BE2C (cell line): ENCODE measurements around the gene PCNT. TPM values are rescaled to one million over a fixed set of nuclear protein-coding genes. Genes with fewer than 3 reads are reported as not detected.

Experiments
- DNase-seq: peaks from one replicate; pipeline ENCODE4 v3.0.0-alpha.2; 2020
- H3K27me3 ChIP-seq: fragments of 250-450 bp; sonication (Bioruptor Pico); 2 replicates; pipeline ENCODE4 v1.5.1; 2020; ENCODE audit warnings: mild to moderate bottlenecking
- H3K36me3 ChIP-seq: fragments of 250-450 bp; sonication (Bioruptor Pico); 2 replicates; pipeline ENCODE4 v1.5.1; 2020; ENCODE audit warnings: mild to moderate bottlenecking
- H3K4me1 ChIP-seq: fragments of 250-450 bp; sonication (Bioruptor Pico); 2 replicates; pipeline ENCODE4 v1.5.1; 2020
- H3K4me3 ChIP-seq: 2 replicates; pipeline ENCODE4 v1.5.1; 2011; ENCODE audit warnings: low read depth, low read length
- H3K9me3 ChIP-seq: fragments of 250-450 bp; sonication (Bioruptor Pico); 2 replicates; pipeline ENCODE4 v1.5.1; 2020
- polyA plus RNA-seq: library from polyadenylated mRNA; unstranded; fragments of >200 nt; gene quantifications from one replicate; pipeline ENCODE4 v1.2.1, GENCODE V29; 2012; ENCODE audit warnings: low read depth, missing spikeins; ENCODE audit not compliant: insufficient read length, insufficient read depth
- TF ChIP-seq, protein P1 (sequence below): IDR thresholded peaks from 2 replicates; pipeline ENCODE4 v1.5.1; 2012; ENCODE audit warnings: mild to moderate bottlenecking, low read depth, low read length

PCNT gene
- 32.9 TPM for polyA plus RNA-seq

- Histone ChIP-seq H3K4me3 (peak within 1 kb of the TSS; percentile 99), H3K9me3 (no peaks in the 10 kb centered on the region), H3K27me3 (no peaks in the 10 kb centered on the region), H3K36me3 (peaks cover 9% of the 10 kb centered on the region), H3K4me1 (no peaks in the 10 kb centered on the region)
- TF ChIP-seq, protein P1, sequence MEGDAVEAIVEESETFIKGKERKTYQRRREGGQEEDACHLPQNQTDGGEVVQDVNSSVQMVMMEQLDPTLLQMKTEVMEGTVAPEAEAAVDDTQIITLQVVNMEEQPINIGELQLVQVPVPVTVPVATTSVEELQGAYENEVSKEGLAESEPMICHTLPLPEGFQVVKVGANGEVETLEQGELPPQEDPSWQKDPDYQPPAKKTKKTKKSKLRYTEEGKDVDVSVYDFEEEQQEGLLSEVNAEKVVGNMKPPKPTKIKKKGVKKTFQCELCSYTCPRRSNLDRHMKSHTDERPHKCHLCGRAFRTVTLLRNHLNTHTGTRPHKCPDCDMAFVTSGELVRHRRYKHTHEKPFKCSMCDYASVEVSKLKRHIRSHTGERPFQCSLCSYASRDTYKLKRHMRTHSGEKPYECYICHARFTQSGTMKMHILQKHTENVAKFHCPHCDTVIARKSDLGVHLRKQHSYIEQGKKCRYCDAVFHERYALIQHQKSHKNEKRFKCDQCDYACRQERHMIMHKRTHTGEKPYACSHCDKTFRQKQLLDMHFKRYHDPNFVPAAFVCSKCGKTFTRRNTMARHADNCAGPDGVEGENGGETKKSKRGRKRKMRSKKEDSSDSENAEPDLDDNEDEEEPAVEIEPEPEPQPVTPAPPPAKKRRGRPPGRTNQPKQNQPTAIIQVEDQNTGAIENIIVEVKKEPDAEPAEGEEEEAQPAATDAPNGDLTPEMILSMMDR: no peak
- peak; percentile 99 for DNase-seq
Measured at GRCh38 chr21:46323710-46324389, at the start of gene PCNT, which contains the start of gene C21orf58. Gene PCNT (plus strand): TSS chr21:46324156. CDS start chr21:46324229, 73 bp downstream. Gene C21orf58 (minus strand): TSS chr21:46323870. CDS start chr21:46322738, 1,132 bp downstream.

DNA sequence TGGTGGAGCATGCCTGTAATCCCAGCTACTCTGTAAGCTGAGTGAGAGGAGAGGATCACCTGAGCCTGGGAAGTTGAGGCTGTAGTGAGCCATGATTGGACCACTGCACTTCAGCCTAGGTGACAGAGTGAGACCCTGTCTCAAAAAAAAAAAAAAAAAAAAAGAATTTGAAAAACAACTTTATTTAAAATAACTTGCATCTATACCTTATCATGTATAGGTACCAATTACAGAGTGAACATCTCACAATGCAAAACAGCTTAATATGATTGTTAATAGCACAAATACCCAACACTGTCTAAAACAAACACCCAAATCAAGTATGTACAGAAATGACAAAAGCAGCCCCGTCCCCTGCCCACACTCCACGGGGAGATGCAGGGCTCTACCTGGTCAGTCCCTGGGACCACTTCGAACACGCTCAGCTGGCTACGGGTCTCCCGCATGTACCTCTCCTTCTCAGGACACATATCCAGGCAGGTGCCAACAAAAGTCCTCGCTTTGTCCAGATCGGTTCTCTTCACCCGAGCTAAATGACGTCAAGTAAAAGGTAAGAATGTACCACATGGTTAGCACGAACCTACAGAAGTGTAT lies 49.1 kb upstream of the PCNT start:
- no peaks in the 10 kb centered on the region for H3K27me3 ChIP-seq
- H3K36me3 ChIP-seq: peaks cover 88% of the 10 kb centered on the region
- no peaks in the 10 kb centered on the region for H3K4me1 ChIP-seq
- no peak for DNase-seq
- H3K9me3 ChIP-seq: no peaks in the 10 kb centered on the region
- no peak overlapping the region for H3K4me3 ChIP-seq
- TF ChIP-seq, protein P1: no peak

- no peaks in the 10 kb centered on the region for H3K27me3 ChIP-seq
- TF ChIP-seq, protein P1: no peak
- peaks cover 8% of the 10 kb centered on the region for H3K4me1 ChIP-seq
- no peak for DNase-seq
- peak overlapping the region; percentile 83; the same call in 1 of the 2 replicates for H3K4me3 ChIP-seq
- H3K36me3 ChIP-seq: peaks cover 46% of the 10 kb centered on the region
- no peaks in the 10 kb centered on the region for H3K9me3 ChIP-seq
Measured at GRCh38 chr21:46284077-46284644, 39.8 kb upstream of the PCNT start.

- Histone ChIP-seq H3K9me3 (no peaks in the 10 kb centered on the region), H3K4me3 (peak overlapping the region; percentile 83), H3K36me3 (peaks cover 40% of the 10 kb centered on the region), H3K4me1 (peaks cover 8% of the 10 kb centered on the region), H3K27me3 (no peaks in the 10 kb centered on the region)
- DNase-seq: no peak
- TF ChIP-seq, protein P1: no peak
Measured at GRCh38 chr21:46284733-46285132, 39.2 kb upstream of the PCNT start.

GRCh38 chr21:46285206-46285661 lies 38.7 kb upstream of the PCNT start, which contains the start of gene MCM3AP:
Gene MCM3AP (minus strand): TSS chr21:46285611. CDS start chr21:46285286, 325 bp downstream.
- Histone ChIP-seq H3K9me3 (no peaks in the 10 kb centered on the region), H3K4me1 (peaks cover 8% of the 10 kb centered on the region), H3K36me3 (peaks cover 35% of the 10 kb centered on the region), H3K4me3 (peak within 1 kb of the TSS; percentile 83), H3K27me3 (no peaks in the 10 kb centered on the region)
- DNase-seq: no peak
- TF ChIP-seq, protein P1: no peak
